A673 (cell line): ENCODE measurements around the gene WT1.

Experiments used
- CTCF ChIP-seq: fragments of 300-800, 200-600 bp; sonication (generic); conservative IDR thresholded peaks from 2 replicates; pipeline ENCODE4 v1.5.1; 2017; ENCODE audit warnings: low read depth, mild to moderate bottlenecking, antibody characterized with exemption, low read length, moderate library complexity, mixed read lengths
- EZH2 ChIP-seq: fragments of 200-600 bp; sonication (generic); IDR thresholded peaks from 2 replicates; pipeline ENCODE4 v1.6.1; 2017; ENCODE audit warnings: borderline replicate concordance, low read depth, mild to moderate bottlenecking, mixed read lengths, antibody characterized with exemption, low read length; ENCODE audit not compliant: poor library complexity, severe bottlenecking

GRCh38 chr11:32385998-32386397 lies 49.3 kb downstream of the WT1 start:
- TF ChIP-seq CTCF (peak; percentile 100), EZH2 (no peak)
